Measurements from ENCODE around the gene PLEKHA4.

- TF ChIP-seq CTCF (IDR thresholded peaks at IDR 0.05) (no peak), EZH2 (IDR thresholded peaks at IDR 0.05; ENCODE audit: borderline replicate concordance, insufficient read depth, low read depth, low read length, poor library complexity, severe bottlenecking) (no peak)
Measured at GRCh38 chr19:48802623-48803022, 65.8 kb downstream of the PLEKHA4 start.
